Stimulated activated CD4-positive, alpha-beta T cell treated with anti-CD3 and anti-CD28 coated beads, Interleukin-4, amount 100 ng/mL, for 4 hours (primary cell): Measurements from ENCODE around the gene CYP2U1.
"Not testable (repeated sequence)": the region's sequence is repeated elsewhere in the genome, so short reads cannot be mapped to it uniquely, and the experiment has no call there.

ENCODE experiments used
- DNase-seq, 2 experiments: peaks; one replicate each; pipeline ENCODE4 v3.0.0-alpha.2; 2020

The CYP2U1 gene

DNA sequence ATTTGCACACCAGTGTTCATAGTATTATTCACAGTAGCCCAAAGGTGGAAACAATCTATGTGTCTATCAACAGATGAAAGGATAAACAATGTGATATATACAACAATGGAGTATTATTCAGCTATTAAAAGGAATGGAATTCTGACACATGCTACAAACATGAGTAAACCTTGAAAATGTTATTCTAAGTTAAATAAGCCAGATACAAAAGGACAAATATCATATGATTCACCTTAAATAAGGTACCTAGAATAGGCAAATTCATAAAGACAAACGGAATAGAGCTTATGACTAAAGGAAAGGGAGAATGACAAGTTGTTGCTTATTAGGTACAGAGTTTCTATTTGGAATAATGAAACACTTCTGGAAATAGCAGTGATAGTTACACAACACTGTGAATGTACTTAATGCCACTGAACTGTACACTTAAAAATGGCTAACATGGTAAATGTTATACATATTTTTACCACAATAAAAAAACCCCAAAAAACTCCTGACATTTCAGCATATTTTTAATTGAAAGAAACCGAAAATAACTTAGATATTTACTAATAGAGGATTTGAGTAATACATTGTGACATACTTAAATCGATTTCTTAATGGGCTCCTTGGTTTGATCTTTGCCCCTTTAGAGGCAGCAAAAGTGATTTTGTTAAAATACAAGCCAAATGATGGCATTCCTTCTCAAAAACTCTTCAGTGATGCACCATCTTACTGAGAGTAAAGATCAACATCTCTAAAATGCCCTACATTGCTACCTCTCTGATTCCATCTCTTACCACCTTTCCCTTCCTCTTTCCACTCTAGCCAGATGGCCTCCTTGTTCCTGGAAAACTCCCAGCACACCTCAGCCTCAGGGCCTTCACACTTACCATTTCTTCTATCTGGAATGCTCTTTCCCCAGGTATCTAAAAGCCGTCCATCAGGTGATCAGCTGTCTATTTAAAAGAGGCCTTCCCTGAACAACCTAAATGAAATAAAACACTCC is 8.6 kb upstream of the CYP2U1 start:
- DNase-seq, result no peak

DNA sequence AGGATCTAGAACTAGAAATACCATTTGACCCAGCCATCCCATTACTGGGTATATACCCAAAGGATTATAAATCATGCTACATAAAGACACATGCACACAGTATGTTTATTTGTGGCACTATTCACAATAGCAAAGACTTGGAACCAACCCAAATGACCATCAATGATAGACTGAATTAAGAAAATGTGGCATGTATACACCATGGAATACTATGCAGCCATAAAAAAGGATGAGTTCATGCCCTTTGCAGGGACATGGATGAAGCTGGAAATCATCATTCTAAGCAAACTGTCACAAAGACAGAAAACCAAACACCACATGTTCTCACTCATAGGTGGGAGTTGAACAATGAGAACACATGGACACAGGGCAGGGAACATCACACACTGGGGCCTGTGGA is 5.6 kb upstream of the CYP2U1 start:
- not testable (repeated sequence) for DNase-seq

DNA sequence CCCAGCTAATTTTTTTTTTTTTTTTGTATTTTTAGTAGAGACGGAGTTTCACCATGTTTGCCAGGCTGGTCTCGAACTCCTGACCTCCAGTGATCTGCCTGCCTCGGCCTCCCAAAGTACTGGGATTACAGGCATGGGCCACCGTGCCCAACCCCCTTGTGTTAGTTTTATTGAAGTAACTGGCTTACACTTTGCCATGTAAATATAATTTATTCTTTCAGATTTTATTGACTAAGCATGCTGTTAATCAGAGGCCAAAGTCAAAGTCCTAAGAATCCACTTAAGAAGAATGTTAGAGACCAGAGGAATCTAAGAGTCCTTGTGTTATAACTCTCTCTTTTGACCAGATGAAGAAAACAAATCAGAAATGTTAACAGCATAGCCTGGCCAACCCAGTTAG is 4.5 kb upstream of the CYP2U1 start:
- DNase-seq, result not testable (repeated sequence)

DNA sequence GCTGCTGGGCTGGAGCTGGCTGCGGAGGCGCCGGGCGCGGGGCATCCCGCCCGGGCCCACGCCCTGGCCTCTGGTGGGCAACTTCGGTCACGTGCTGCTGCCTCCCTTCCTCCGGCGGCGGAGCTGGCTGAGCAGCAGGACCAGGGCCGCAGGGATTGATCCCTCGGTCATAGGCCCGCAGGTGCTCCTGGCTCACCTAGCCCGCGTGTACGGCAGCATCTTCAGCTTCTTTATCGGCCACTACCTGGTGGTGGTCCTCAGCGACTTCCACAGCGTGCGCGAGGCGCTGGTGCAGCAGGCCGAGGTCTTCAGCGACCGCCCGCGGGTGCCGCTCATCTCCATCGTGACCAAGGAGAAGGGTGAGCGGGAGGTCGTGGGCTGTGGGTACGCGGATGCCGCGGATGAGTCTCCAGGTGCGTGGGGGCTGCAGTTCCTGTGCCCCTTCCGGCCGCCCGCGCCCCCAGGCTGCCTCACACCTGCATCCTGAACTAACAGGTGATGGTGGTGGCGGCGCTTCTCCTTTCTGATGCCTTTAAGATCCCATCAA is 499 bp downstream of the CYP2U1 start:
- DNase-seq, result peak; percentile 26 to 41

DNA sequence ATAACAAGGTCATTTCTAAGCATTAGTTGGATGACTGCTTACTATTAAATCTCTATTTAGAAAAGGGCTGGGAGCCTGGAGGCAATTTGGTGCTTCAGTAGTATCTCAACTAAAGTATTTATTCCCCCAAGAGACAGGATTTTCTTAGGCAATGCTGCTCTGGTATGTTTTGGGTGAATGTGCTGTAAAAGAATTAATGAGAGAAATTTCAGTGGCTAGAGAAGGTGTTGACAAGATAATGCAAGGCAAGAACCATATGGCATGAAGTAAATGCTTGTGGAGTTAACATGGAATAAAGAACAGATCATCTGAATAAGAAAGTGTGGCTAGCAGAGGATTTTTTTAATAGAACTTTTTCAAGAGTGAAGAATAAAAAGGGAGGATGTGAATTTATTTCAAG is 3.9 kb downstream of the CYP2U1 start:
- no peak for DNase-seq

DNA sequence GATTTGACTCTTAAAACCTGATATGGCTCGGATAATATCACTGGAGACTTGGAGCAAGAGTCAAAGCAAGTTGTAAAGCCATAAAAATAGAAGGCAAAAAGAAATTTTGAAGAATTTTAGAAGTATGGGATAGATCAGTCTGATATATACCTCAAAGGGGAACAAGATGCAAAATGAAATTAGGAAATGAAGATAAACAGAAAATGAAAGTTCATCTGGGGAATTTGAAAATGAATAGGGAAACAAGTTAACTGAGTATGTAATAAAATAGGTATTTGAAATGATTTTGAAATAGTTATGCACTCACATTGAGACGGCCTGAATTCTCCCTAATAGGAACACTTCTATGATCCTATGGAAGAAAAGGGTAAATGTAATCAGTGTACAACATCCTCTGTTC is 5.7 kb downstream of the CYP2U1 start:
- no peak for DNase-seq

DNA sequence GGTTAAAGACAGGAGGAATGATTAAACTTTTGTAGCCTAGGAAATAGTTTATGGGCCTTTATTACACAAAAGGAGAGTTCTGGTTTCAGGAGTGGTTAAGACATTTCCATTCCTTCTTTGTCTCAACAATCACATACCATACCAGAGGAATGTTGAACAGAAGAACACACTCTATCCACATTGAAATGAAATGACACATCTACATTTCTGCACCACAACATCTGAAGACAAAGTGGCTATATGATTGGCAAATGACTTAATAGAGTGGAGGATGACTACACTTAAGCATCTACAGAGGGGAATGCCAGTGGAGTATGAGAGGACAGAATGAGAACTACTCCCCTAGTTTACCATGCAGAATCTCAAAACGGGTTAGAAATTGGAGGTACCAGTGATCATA is 8.0 kb downstream of the CYP2U1 start:
- DNase-seq, result no peak

DNA sequence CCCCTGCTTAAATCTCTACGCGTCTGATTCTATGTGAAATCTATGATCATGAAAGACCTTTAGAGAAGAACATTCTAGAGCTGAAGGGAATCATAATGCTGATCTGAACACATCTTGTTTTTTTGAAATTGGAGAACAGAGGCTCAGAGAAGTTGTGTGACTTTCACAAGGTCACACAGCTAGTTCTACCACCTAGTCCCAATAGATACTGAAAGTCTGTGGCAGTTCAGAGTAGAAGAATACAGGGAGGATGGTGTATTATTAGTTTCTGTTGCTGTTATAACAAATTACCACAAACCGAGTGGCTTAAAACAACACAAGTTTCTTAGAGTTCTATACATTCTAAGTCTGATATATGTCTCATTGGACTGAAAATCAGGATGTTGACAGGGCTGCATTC is 14.5 kb downstream of the CYP2U1 start:
- no peak for DNase-seq

DNA sequence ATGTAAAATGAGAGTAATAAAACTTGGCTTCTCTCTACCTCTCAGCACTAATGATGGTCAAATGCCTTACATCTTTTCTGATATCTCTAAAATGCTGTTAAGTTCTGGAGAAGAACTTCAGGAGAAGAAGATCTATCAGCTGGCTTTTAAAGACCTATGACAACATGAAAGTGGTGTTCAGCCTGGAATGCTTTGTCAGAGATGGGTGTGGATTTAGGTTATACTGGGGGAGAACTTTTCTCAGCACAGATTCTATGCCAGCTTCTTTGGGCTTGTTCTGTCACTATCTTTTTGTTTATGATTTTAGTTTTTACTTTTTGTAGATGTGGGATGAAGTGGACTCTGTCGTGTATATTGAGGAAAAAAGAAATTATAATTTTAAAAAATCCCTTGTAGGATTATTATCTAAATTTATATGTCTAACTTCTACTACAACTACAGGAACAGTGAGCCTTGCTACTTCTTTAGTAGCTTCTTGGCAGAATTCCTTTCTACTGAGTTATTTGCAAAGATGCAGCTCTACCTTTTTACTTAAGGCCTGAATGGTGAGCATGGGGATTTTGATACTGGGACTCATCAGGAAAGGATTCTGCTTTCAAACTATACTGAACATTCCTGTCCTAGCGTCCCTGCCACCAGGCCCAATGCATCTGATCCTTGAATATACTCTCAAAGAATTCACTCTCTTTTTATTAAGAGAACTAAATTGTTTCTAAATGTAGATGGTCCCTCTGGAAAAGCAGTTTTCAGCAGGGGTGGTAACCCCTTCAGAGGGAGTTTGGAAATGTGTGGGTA is 19.6 kb downstream of the CYP2U1 start:
- DNase-seq, result no peak

DNA sequence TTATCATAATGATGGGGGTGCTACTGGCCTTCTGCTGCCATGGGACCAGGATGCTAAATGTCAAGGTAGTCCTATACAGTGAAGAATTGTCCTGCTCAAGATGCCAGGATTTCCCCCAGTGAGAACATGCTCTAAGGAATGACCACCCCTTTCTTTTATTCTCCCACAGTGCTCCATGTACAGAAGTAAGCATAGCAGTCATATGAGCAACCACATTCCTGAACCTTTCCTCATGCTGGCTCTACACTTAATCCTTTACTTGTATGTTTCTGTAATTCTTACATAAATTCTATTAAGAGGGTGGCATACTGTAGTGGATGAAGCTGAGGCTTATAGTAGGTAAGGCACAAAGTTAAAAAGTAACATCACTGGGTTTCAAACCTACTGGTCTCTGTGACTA is 20.2 kb downstream of the CYP2U1 start:
- DNase-seq, result no peak

DNA sequence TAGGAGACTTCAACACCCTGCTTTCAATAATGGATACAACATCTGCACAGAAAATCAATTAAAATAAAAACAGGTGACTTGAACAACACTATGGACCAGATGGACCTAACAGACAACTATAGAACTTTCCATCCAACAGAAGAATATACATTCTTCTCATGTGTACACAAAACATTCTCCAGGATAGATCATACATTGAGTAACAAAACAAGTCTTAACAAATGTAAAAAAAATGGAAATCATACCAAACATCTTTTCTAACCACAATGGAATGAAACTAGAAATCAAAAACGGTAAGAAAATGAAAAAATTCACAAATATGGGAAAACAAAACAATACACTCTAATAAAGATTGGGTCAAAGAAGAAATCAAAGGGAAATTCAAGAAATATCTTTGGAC is 24.7 kb downstream of the CYP2U1 start:
- DNase-seq, result no peak

DNA sequence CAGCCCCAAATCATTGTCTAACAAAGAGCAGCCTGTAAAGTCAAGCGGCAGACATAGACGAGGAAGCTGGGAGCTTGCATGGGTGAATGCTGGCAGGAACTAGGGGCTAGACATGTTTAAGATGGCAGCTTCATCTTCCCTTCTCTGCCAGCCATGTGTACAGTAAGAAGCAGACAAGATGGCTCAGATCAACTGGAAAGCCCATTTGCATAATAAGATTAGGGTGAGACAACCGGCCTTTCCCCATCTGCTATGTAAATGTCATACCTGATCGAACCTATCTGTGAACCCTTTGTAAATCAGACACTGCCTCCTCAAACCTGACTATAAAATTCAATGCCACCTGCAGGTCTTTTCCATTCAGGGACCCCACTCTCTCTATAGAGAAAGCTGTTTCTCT is 35.6 kb downstream of the CYP2U1 start:
- no peak for DNase-seq

DNA sequence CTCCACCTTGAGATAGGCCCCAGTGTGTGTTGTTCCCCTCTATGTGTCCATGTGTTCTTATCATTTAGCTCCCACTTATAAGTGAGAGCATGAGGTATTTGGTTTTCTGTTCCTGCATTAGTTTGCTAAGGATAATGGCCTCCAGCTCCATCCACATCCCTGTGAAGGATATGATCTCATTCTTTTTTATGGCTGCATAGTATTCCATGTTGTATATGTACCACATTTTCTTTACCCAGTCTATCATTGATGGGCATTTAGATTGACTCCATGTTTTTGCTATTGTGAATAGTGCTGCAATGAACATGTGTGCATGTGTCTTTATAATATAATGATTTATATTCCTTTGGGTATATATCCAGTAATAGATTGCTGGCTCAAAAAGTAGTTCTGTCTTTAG is 36.2 kb downstream of the CYP2U1 start:
- DNase-seq, result not testable (repeated sequence)

DNA sequence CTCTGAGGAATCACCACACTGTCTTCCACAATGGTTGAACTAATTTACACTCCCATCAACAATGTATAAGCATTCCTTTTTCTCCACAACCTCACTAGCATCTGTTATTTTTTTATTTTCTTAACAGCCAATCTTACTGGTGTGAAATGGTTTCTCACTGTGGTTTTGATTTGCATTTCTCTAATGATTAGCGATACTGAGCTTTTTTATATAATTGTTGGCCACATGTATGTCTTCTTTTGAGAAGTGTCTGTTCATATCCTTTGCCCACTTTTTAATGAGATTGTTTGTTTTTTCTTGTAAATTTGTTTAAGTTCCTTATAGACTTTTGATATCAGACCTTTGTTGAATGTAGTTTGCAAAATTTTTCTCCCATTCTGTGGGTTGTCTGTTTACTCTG is 36.6 kb downstream of the CYP2U1 start:
- not testable (repeated sequence) for DNase-seq

DNA sequence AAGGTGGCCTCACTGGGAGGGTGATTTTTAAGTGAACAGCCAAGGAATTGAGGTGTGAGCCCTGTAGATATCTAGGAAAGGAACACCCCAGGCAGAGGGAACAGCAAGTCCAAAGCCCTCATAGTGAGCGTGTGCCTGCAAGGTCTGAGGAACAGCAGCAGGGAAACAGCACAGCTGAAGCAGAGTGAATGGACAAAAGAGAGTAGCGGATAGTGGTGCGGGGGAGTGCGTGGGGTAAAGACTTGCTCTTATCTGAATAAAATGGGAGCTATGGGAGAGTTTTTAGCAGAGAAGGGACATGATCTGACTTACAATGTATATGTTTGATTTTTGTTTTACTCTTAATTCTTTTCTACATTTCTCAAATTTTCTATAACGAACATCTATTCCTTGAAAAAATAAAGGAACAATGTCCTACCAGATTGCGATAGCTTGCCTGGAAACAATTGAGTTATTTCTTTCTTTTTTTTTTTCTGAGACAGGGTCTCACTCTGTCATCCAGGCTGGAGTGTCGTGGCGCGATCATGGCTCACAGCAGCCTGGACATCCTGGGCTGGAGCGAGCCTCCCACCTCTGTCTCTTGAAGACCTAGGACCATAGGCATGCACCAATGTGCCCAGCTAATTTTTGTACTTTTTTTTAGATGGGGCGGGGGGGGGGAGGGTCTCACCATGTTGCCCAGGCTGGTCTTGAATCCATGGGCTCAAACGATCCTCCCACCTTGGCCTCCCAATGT is 38.9 kb downstream of the CYP2U1 start:
- DNase-seq, result no peak

DNA sequence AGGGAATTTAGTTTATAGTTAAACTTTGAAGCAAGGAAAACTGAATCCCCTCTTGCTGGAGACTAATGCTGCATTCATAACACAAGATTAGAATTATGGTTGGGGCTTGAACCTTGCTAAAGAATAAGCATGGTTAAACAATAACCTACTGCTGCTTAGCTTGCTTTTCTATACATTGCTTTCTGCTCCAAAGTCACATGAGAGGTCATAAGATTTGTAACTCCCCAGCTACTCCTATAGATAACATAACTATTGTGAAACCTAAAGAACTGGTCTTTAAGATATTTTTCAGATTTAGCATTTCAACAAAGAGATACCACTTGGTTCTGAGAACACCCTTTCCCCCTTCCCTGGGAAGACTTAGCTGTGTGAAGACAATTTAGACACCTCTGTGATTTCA is 41.3 kb downstream of the CYP2U1 start:
- DNase-seq, result no peak

DNA sequence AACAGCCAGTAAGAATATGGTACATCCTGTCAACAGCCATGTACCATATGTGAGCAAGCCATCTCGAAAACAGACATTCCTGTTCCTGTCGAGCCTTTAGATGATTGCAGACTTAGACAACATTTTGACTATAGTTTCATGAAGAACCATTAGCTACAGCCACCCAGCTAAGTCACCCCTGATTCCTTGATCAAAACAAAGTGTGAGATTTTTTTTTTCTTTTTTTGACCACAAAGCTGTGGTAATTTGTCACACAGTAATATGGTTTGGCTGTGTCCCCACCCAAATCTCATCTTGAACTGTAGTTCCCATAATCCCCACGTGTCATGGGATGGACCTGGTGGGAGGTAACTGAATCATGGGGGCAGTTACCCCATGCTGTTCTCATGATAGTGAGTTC is 43.2 kb downstream of the CYP2U1 start:
- no peak for DNase-seq

DNA sequence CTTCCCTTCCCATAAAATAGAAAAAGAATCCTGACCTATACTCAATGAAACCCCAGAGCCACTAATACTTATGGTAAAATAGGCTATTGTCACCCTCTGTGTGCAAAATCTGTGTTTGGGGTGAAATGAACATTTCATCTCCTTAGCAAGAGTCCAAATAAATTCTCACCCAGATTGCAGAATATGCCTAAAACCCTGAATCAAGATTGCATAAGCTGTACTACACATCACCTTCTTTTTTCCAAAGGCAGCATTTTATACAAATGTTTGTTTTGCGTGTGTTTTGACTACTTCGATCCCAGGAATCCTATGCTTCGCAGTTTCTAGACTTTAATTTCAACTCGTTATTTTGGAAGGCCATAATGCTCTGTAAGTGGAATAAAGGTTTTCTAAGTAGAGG is 46.1 kb downstream of the CYP2U1 start:
- DNase-seq, result no peak

DNA sequence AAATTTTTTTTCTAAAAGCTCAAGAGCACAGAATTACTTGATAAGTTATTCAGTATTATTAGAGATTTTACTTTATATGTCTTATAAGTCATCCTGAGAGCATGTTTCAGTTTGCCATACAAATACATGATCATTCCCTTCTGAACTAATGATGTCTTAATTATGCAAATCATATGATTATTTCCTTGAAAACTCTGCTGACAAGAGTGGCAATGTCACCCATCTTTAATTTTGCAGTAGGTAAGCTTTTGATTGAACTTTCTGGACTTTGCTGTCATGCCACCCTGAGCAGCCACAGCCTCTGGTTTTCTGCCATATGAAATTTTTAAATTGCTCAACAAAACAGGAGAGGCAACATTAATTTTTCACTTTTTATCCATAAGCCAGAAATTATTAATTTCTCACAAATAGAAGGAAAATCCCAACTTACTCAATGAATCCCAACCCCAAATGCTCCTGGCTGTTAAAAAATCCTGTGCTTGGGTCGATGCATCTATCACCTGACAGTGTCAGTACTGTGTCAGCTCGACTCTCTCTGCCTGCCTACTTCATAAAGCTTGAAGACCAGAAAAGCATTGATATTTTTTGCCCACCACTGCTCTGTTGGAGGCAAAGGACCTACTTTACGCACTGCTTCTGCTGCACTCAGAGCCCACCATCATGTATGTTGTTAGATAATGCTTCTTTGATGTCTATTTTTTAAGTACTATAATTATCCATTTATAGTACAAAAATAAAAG is 46.8 kb downstream of the CYP2U1 start:
- no peak for DNase-seq

DNA sequence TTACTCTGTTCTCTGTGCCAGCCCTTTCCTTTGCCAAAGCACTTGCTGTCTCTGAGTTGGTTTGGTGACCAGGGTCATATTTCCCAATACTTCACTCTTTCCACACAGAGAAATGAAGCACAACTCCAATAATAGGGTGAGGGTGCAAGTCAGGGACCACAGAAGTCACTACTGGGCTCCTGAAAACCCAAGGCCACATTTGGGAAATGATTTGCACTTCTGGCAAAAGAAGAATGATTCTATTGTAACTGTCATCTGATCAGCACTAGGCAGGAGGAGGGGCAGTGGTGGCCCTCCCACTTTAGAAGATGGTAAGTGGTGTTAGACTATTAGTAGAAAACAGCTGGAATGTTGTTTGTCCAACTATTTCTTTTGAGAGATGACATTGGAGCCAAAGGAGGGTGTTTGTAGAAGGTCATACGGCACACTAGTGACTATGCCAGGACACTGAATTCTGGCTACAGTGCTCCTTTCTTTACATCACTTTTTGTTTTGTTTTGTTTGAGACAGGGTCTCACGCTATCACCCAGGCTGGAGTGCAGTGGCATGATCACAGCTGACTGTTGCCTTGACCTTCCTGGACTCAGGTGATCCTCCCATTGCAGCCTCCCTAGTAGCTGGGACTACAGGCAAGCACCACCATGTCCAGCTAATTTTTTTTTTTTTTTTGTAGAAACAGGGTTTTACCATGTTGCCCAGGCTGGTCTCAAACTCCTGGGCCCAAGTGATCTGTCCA is 47.5 kb downstream of the CYP2U1 start:
- no peak for DNase-seq
